B cell (primary cell): Measurements from ENCODE around the gene SLC35G6. TPM values are rescaled to one million over a fixed set of nuclear protein-coding genes. Genes with fewer than 3 reads are reported as not detected.

Experiments used
- ATAC-seq: fragments of 200-7000 bp; cut with Tn5 transposase; one replicate; pipeline ENCODE4 v1.10.0; 2021; ENCODE audit warnings: low read depth, mild to moderate bottlenecking, moderate number of reproducible peaks, moderate library complexity
- CTCF ChIA-PET: fragments of 350-600 bp; sonication (Branson Sonifier 250); formaldehyde crosslinking; loops from one replicate; lab custom pipeline; 2021; ENCODE audit warnings: antibody characterized with exemption, inconsistent platforms; lab: Charles Lee
- POLR2A ChIA-PET: fragments of 350-600 bp; sonication (Branson Sonifier 250); formaldehyde crosslinking; loops from one replicate; lab custom pipeline; 2021; ENCODE audit warnings: antibody characterized with exemption; lab: Charles Lee
- DNase-seq: peaks from one replicate; pipeline ENCODE4 v3.0.0; 2013
- H2AFZ ChIP-seq: 2 replicates; pipeline ENCODE4 v1.6.1; 2012; ENCODE audit warnings: mild to moderate bottlenecking, low read depth, low read length; ENCODE audit not compliant: insufficient read depth, poor library complexity, severe bottlenecking
- H3K27ac ChIP-seq, 2 donors: 1 replicate in 1 of 2; 2 replicates in 1 of 2; pipeline ENCODE4 v1.5.1; 2012 to 2013; ENCODE audit warnings: low read length in 2 of 2, mild to moderate bottlenecking in 2 of 2, moderate library complexity in 1 of 2
- H3K27me3 ChIP-seq, 4 experiments: fragments of 200-600 bp in 1 of 4; sonication (generic) in 1 of 4; replicated peaks in 1 of 4; 1 replicate in 2 of 4; 2 replicates in 2 of 4; pipeline versions ENCODE4 v1.6.1 to v1.7.0; 2013 to 2016; ENCODE audit warnings: low read length in 3 of 4, mild to moderate bottlenecking in 2 of 4, mixed read lengths in 1 of 4, moderate library complexity in 1 of 4; ENCODE audit not compliant: insufficient read depth in 4 of 4, control insufficient read depth in 3 of 4; ENCODE audit errors: control extremely low read depth in 1 of 4
- H3K36me3 ChIP-seq, 2 experiments: replicated peaks in 1 of 2; 1 replicate in 1 of 2; 2 replicates in 1 of 2; pipeline versions ENCODE4 v1.6.1 to v1.7.1; 2013; ENCODE audit warnings: low read length in 1 of 2; ENCODE audit not compliant: insufficient read depth in 2 of 2, control insufficient read depth in 1 of 2; ENCODE audit errors: control extremely low read depth in 1 of 2, extremely low read depth in 1 of 2
- H3K4me1 ChIP-seq, 2 donors: fragments of 200-600 bp in 1 of 2; sonication (generic) in 1 of 2; 1 replicate in 1 of 2; 2 replicates in 1 of 2; pipeline versions ENCODE4 v1.5.1 to v1.6.1; 2013 to 2017; ENCODE audit warnings: low read length in 2 of 2; ENCODE audit not compliant: control insufficient read depth in 2 of 2, insufficient read depth in 2 of 2
- H3K4me2 ChIP-seq: replicated peaks from 2 replicates; pipeline ENCODE3; 2012; ENCODE audit warnings: mild to moderate bottlenecking, low read depth, low read length; ENCODE audit not compliant: poor library complexity, severe bottlenecking
- H3K4me3 ChIP-seq, 5 experiments: fragments of 200-600 bp in 1 of 5; sonication (generic) in 1 of 5; 1 replicate in 3 of 5; 2 replicates in 2 of 5; pipeline versions ENCODE4 v1.5.1 to v1.7.0; 2011 to 2016; ENCODE audit warnings: low read length in 4 of 5, mild to moderate bottlenecking in 4 of 5, low read depth in 2 of 5, control low read depth in 1 of 5, moderate library complexity in 1 of 5; ENCODE audit not compliant: insufficient read depth in 1 of 5; ENCODE audit errors: control extremely low read depth in 1 of 5, extremely low read depth in 1 of 5
- H3K79me2 ChIP-seq: fragments of 200-600 bp; sonication (generic); one replicate; pipeline ENCODE4 v1.6.0; 2016; ENCODE audit warnings: low read length; ENCODE audit not compliant: control insufficient read depth, insufficient read depth
- H3K9ac ChIP-seq: fragments of 200-600 bp; sonication (generic); 2 replicates; pipeline ENCODE4 v1.6.1; 2017; ENCODE audit warnings: mild to moderate bottlenecking, low read length, moderate library complexity
- H3K9me3 ChIP-seq, 3 donors: one replicate each; pipeline versions ENCODE4 v1.6.1 to v1.7.1; 2013; ENCODE audit warnings: low read length in 2 of 3; ENCODE audit not compliant: control insufficient read depth in 2 of 3, insufficient read depth in 1 of 3; ENCODE audit errors: control extremely low read depth in 1 of 3
- H4K20me1 ChIP-seq: 2 replicates; pipeline ENCODE4 v1.6.0; 2012; ENCODE audit warnings: mild to moderate bottlenecking, low read length; ENCODE audit not compliant: insufficient read depth, control insufficient read depth, poor library complexity, severe bottlenecking
- H3K27ac Mint-ChIP-seq: one replicate; pipeline ENCODE4 v1.8.0; 2021; ENCODE audit warnings: mixed read lengths
- H3K27me3 Mint-ChIP-seq: one replicate; pipeline ENCODE4 v1.8.0; 2021; ENCODE audit warnings: mixed read lengths
- H3K4me1 Mint-ChIP-seq: one replicate; pipeline ENCODE4 v1.8.0; 2021; ENCODE audit warnings: mixed read lengths
- H3K4me3 Mint-ChIP-seq: one replicate; pipeline ENCODE4 v1.8.0; 2021; ENCODE audit warnings: mixed read lengths
- H3K9me3 Mint-ChIP-seq: one replicate; pipeline ENCODE4 v1.8.0; 2022; ENCODE audit warnings: mixed read lengths; ENCODE audit not compliant: insufficient read depth
- CTCF ChIP-seq: fragments of 200-600 bp; IDR thresholded peaks from one replicate; pipeline ENCODE4 v1.8.0; 2022; ENCODE audit warnings: antibody characterized with exemption, mild to moderate bottlenecking
- EZH2 ChIP-seq: IDR thresholded peaks from 2 replicates; pipeline ENCODE4 v1.6.1; 2012; ENCODE audit warnings: borderline replicate concordance, low read depth, mild to moderate bottlenecking, moderate library complexity, low read length; ENCODE audit not compliant: insufficient read depth, poor library complexity, severe bottlenecking
- WGBS: methylation state at CpG from one replicate; pipeline ENCODE4 v1.1.5; 2013; ENCODE audit warnings: missing lambda C conversion rate; ENCODE audit not compliant: insufficient coverage; 5-methylcytosine and 5-hydroxymethylcytosine counted together
- intact Hi-C: fragments of 100-400 bp; cut with micrococcal nuclease; formaldehyde crosslinking; loops from one replicate; pipeline ENCODE4 v1.10.0; 2022
- polyA plus RNA-seq: library from polyadenylated mRNA; depleted of rRNA; stranded (reverse); fragments of >200 nt; gene quantifications from 2 replicates; pipeline ENCODE4 v1.2.3, GENCODE V29; 2012
- total RNA-seq, 2 donors: library from RNA; stranded (reverse); fragments of 120-200 nt in 1 of 2; gene quantifications; 1 replicate in 1 of 2; 2 replicates in 1 of 2; pipeline versions ENCODE4 v1.2.3 to v1.2.4, GENCODE V29; 2013 to 2022

Gene SLC35G6
- total and polyA plus RNA-seq, 2 donors (not counting 1 experiment from before 2014, with no cell fraction given): 0.04 to 0.30 TPM

GRCh38 chr17:7441266-7441665, 40.0 kb upstream of the SLC35G6 start:
- H3K4me2 ChIP-seq: no peak overlapping the region
- Mint-ChIP-seq H3K27me3 (peaks cover 70% of the 10 kb centered on the region), H3K4me1 (peaks cover 52% of the 10 kb centered on the region), H3K27ac (no peak overlapping the region), H3K4me3 (no peak overlapping the region), H3K9me3 (no peaks in the 10 kb centered on the region)
- peaks cover 63 to 65% of the 10 kb centered on the region in 2 donors for H3K4me1 ChIP-seq
- DNase-seq: no peak
- CTCF ChIA-PET: interaction anchor here (0.6 to 3.6 kb wide), 6 partner anchors 12 to 246 kb away, joined by 3 to 15 read pairs (median 4); partner anchors contain the start of genes SPEM3 and TP53
- no peak for TF ChIP-seq CTCF
- no peak for TF ChIP-seq EZH2
- no peaks in the 10 kb centered on the region for H3K36me3 ChIP-seq
- no CpG with 5 or more reads among the region's 7 CpGs for WGBS
- peaks cover 46% of the 10 kb centered on the region for H4K20me1 ChIP-seq
- intact Hi-C loops: no loop called here
- no peak overlapping the region for H3K4me3 ChIP-seq
- peaks cover 0 to 43% (median 0%) of the 10 kb centered on the region in 3 donors for H3K9me3 ChIP-seq
- H3K9ac ChIP-seq: no peak overlapping the region
- H3K27me3 ChIP-seq: peaks cover 0 to 83% (median 54%) of the 10 kb centered on the region in 4 experiments
- peaks cover 24% of the 10 kb centered on the region for H3K79me2 ChIP-seq
- POLR2A ChIA-PET: interaction anchor here (0.6 to 1.8 kb wide), 6 partner anchors 32 to 134 kb away, joined by 3 to 10 read pairs (median 8); partner anchors contain the start of genes POLR2A and ZBTB4
- no peak overlapping the region for H2AFZ ChIP-seq
- no peak overlapping the region for H3K27ac ChIP-seq
- no peak for ATAC-seq

GRCh38 chr17:7442142-7442541, 39.1 kb upstream of the SLC35G6 start:
- Mint-ChIP-seq H3K4me3 (no peak overlapping the region), H3K27me3 (peaks cover 73% of the 10 kb centered on the region), H3K27ac (no peak overlapping the region), H3K9me3 (no peaks in the 10 kb centered on the region), H3K4me1 (peaks cover 48% of the 10 kb centered on the region)
- Histone ChIP-seq H3K4me2 (no peak overlapping the region), H3K4me1 (peaks cover 60 to 67% of the 10 kb centered on the region in 2 donors), H3K79me2 (peaks cover 19% of the 10 kb centered on the region), H3K27me3 (peaks cover 0 to 92% (median 62%) of the 10 kb centered on the region in 4 experiments), H4K20me1 (peaks cover 37% of the 10 kb centered on the region), H3K9ac (no peak overlapping the region), H3K9me3 (peaks cover 0 to 38% (median 0%) of the 10 kb centered on the region in 3 donors), H3K36me3 (no peaks in the 10 kb centered on the region), H3K27ac (no peak overlapping the region), H2AFZ (no peak overlapping the region), H3K4me3 (no peak overlapping the region)
- POLR2A ChIA-PET: interaction anchor here (0.7 kb wide), 1 partner anchor 42 kb away, joined by 3 read pairs; the partner anchor contains the start of gene POLR2A
- no peak for DNase-seq
- CTCF ChIA-PET: interaction anchor here (1.2 to 3.6 kb wide), 3 partner anchors 12 to 118 kb away, joined by 4 to 15 read pairs (median 5); no protein-coding TSS in a partner anchor
- intact Hi-C loops: no loop called here
- no peak for TF ChIP-seq CTCF
- no peak for TF ChIP-seq EZH2
- ATAC-seq: no peak
- 100% methylated on average over 2 of the region's 2 CpGs for WGBS
